ENCODE results near the gene WNK3. TPM values are rescaled to one million over a fixed set of nuclear protein-coding genes. Genes with fewer than 3 reads are reported as not detected.

WNK3 gene
- polyA plus RNA-seq, 3 donors = not detected

DNA sequence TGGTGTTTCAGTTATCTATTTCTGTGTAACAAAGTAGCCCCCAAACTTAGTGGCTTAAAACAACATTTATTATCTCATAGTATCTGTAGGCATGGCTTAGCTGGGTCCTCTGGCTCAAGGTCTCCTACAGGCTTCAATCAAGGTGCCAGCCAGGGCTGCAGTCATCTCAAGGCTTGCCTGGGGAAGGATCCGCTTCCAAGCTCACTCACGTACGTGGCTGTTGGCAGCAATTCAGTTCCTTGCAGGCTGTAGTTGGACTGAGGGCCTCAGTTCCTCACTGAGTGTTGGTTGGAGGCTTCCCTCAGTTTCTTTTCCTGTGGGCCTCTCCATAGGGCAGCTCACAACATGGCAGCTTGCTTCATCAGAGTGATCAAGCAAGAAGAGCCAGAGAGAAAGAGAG, 184.1 kb downstream of the WNK3 start:
- Mint-ChIP-seq H3K9me3 (no peaks in the 10 kb centered on the region), H3K27me3 (ENCODE audit: low read depth in 3 of 3) (peaks cover 0 to 10% (median 0%) of the 10 kb centered on the region in 3 donors), H3K27ac (no peak overlapping the region), H3K36me3 (peaks cover 0 to 5% of the 10 kb centered on the region in 2 donors), H3K4me3 (no peak overlapping the region), H3K4me1 (peaks cover 17% of the 10 kb centered on the region)
- H3K9ac ChIP-seq (ENCODE audit: insufficient read depth, low read length, poor library complexity, severe bottlenecking) = no peak overlapping the region
- H3K9me3 ChIP-seq (replicated peaks in 1 of 2; ENCODE audit: control insufficient read depth in 1 of 2, insufficient read depth in 1 of 2, low read length in 2 of 2) = no peaks in the 10 kb centered on the region
- peaks cover 2 to 8% of the 10 kb centered on the region in 2 donors for H3K36me3 ChIP-seq (replicated peaks in 1 of 2; ENCODE audit: control insufficient read depth in 1 of 2, insufficient read depth in 2 of 2, low read length in 2 of 2)
- no peak overlapping the region for H3K4me3 ChIP-seq (replicated peaks in 1 of 3; ENCODE audit: low read depth in 2 of 3, low read length in 3 of 3)
- intact Hi-C loops (cut with micrococcal nuclease) = no loop called here
- peaks cover 18% of the 10 kb centered on the region for H3K79me2 ChIP-seq (ENCODE audit: insufficient read depth, low read length)
- no peak overlapping the region for H3K4me2 ChIP-seq (replicated peaks; ENCODE audit: extremely low read depth, low read length, poor library complexity, severe bottlenecking)
- no peaks in the 10 kb centered on the region for H4K20me1 ChIP-seq (ENCODE audit: insufficient read depth, low read length)
- no peaks in the 10 kb centered on the region for H3K27me3 ChIP-seq (ENCODE audit: control insufficient read depth in 2 of 2, insufficient read depth in 2 of 2, low read length in 2 of 2)
- TF ChIP-seq, protein P1, sequence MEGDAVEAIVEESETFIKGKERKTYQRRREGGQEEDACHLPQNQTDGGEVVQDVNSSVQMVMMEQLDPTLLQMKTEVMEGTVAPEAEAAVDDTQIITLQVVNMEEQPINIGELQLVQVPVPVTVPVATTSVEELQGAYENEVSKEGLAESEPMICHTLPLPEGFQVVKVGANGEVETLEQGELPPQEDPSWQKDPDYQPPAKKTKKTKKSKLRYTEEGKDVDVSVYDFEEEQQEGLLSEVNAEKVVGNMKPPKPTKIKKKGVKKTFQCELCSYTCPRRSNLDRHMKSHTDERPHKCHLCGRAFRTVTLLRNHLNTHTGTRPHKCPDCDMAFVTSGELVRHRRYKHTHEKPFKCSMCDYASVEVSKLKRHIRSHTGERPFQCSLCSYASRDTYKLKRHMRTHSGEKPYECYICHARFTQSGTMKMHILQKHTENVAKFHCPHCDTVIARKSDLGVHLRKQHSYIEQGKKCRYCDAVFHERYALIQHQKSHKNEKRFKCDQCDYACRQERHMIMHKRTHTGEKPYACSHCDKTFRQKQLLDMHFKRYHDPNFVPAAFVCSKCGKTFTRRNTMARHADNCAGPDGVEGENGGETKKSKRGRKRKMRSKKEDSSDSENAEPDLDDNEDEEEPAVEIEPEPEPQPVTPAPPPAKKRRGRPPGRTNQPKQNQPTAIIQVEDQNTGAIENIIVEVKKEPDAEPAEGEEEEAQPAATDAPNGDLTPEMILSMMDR (IDR thresholded peaks at IDR 0.05) = no peak
- WGBS (ENCODE audit: insufficient coverage) = no CpG with 5 or more reads among the region's 3 CpGs
- H2AFZ ChIP-seq (ENCODE audit: insufficient read depth, low read depth, low read length, poor library complexity, severe bottlenecking) = no peak overlapping the region
- no peak overlapping the region for H3K27ac ChIP-seq (ENCODE audit: low read depth in 1 of 2, low read length in 2 of 2)
- DNase-seq = no peak
- peaks cover 18 to 20% of the 10 kb centered on the region in 2 donors for H3K4me1 ChIP-seq (ENCODE audit: control insufficient read depth in 1 of 2, insufficient read depth in 2 of 2, low read length in 2 of 2)

DNA sequence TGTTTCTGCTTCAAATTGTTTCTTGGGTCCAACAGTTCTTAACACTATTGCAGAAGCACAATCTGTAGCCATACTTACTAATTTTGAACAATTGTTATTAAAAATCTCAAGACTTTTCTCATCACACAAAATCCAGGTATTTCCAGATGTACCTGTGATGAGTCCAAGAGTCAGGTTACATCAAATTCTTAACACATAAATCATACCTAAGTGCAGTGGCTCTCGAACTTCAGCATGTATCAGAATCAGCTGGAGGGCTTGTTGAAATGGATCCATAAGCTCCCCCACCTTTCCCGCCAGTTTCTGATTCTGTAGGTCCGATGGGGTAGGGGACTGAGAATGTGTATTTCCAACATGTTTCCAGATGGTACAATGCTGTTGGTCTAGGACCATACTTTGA, 185.4 kb downstream of the WNK3 start:
- Histone ChIP-seq H3K36me3 (replicated peaks in 1 of 2; ENCODE audit: control insufficient read depth in 1 of 2, insufficient read depth in 2 of 2, low read length in 2 of 2) (peaks cover 2 to 8% of the 10 kb centered on the region in 2 donors), H3K4me3 (replicated peaks in 1 of 3; ENCODE audit: low read depth in 2 of 3, low read length in 3 of 3) (no peak overlapping the region), H3K79me2 (ENCODE audit: insufficient read depth, low read length) (peaks cover 17% of the 10 kb centered on the region), H3K4me1 (ENCODE audit: control insufficient read depth in 1 of 2, insufficient read depth in 2 of 2, low read length in 2 of 2) (peaks cover 6 to 7% of the 10 kb centered on the region in 2 donors), H2AFZ (ENCODE audit: insufficient read depth, low read depth, low read length, poor library complexity, severe bottlenecking) (no peak overlapping the region), H3K9ac (ENCODE audit: insufficient read depth, low read length, poor library complexity, severe bottlenecking) (no peak overlapping the region), H4K20me1 (ENCODE audit: insufficient read depth, low read length) (no peaks in the 10 kb centered on the region), H3K27ac (ENCODE audit: low read depth in 1 of 2, low read length in 2 of 2) (no peak overlapping the region), H3K27me3 (ENCODE audit: control insufficient read depth in 2 of 2, insufficient read depth in 2 of 2, low read length in 2 of 2) (no peaks in the 10 kb centered on the region), H3K9me3 (replicated peaks in 1 of 2; ENCODE audit: control insufficient read depth in 1 of 2, insufficient read depth in 1 of 2, low read length in 2 of 2) (no peaks in the 10 kb centered on the region), H3K4me2 (replicated peaks; ENCODE audit: extremely low read depth, low read length, poor library complexity, severe bottlenecking) (no peak overlapping the region)
- H3K27ac Mint-ChIP-seq = no peak overlapping the region
- intact Hi-C loops (cut with micrococcal nuclease) = no loop called here
- no peak overlapping the region for H3K4me3 Mint-ChIP-seq
- no peak for DNase-seq
- TF ChIP-seq, protein P1 (IDR thresholded peaks at IDR 0.05) = no peak
- no CpG with 5 or more reads among the region's 3 CpGs for WGBS (ENCODE audit: insufficient coverage)
- peaks cover 0 to 4% (median 0%) of the 10 kb centered on the region in 7 donors for H3K9me3 Mint-ChIP-seq
- H3K4me1 Mint-ChIP-seq = peaks cover 9% of the 10 kb centered on the region
- H3K27me3 Mint-ChIP-seq (ENCODE audit: low read depth in 3 of 3) = peaks cover 0 to 10% (median 0%) of the 10 kb centered on the region in 3 donors
- peaks cover 0 to 5% of the 10 kb centered on the region in 2 donors for H3K36me3 Mint-ChIP-seq

All from CD14-positive monocyte (primary cell).